ENCODE results near the gene PIK3R5. TPM values are rescaled to one million over a fixed set of nuclear protein-coding genes. Genes with fewer than 3 reads are reported as not detected.

Gene PIK3R5
- total and polyA plus RNA-seq, 7 experiments from 2014 or later, result 18.0 to 231 (median 73.8) TPM

GRCh38 chr17:8909586-8910270 lies 55.8 kb downstream of the PIK3R5 start:
- Histone ChIP-seq H3K36me3 (ENCODE audit: control insufficient read depth in 2 of 3, insufficient read depth in 3 of 3, low read length in 3 of 3) (peaks cover 3 to 89% (median 31%) of the 10 kb centered on the region in 3 experiments), H3K4me3 (ENCODE audit: low read length) (no peak overlapping the region), H3K27ac (ENCODE audit: low read depth, low read length) (no peak overlapping the region), H3K9me3 (ENCODE audit: control insufficient read depth in 2 of 3, low read length in 3 of 3) (no peaks in the 10 kb centered on the region), H3K27me3 (ENCODE audit: control insufficient read depth in 2 of 2, insufficient read depth in 2 of 2, low read length in 2 of 2) (no peaks in the 10 kb centered on the region), H3K4me1 (ENCODE audit: control insufficient read depth in 2 of 2, insufficient read depth in 2 of 2, low read length in 2 of 2) (no peaks in the 10 kb centered on the region)
- intact Hi-C loops (cut with micrococcal nuclease), result no loop called here
- Mint-ChIP-seq H3K27ac (peak overlapping the region in 1 of 9 donors; percentile 28), H3K4me1 (peaks cover 8 to 29% (median 15%) of the 10 kb centered on the region in 7 donors), H3K27me3 (no peaks in the 10 kb centered on the region), H3K9me3 (peaks cover 0 to 3% (median 0%) of the 10 kb centered on the region in 11 donors), H3K4me3 (no peak overlapping the region), H3K36me3 (peaks cover 17 to 50% (median 27%) of the 10 kb centered on the region in 5 donors)
- no peak for DNase-seq
- ATAC-seq, result no peak
- POLR2A ChIA-PET, result interaction anchor here (0.6 to 1.5 kb wide), 3 partner anchors 8 to 32 kb away, joined by 3 to 4 read pairs (median 3); no protein-coding TSS in a partner anchor
- CTCF ChIA-PET, result interaction anchor here (0.8 kb wide), 1 partner anchor 76 kb away, joined by 3 read pairs; no protein-coding TSS in a partner anchor

DNA sequence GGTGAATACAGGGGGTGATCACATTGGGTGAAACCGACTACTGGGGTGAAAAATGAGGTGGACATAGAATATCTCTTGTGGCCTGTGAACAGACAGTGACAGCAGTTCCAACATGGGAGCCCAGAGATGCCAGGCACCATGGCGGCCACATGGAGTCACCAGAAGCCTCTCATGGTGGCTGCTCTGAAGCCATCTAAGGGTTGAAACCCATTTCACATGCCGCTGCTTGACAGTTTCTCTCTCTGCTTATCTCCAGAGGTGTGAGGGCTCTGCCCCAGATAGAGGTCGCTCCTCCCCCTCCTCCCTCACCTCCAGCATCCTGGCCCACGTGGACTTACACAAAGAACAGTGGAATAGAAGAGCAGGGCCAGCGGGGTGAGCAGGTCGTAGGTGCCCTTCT lies 60.2 kb downstream of the PIK3R5 start:
- peaks cover 14 to 61% (median 45%) of the 10 kb centered on the region in 3 experiments for H3K36me3 ChIP-seq (ENCODE audit: control insufficient read depth in 2 of 3, insufficient read depth in 3 of 3, low read length in 3 of 3)
- CTCF ChIA-PET, result no interaction called here
- intact Hi-C loops (cut with micrococcal nuclease), result no loop called here
- no peaks in the 10 kb centered on the region for H3K9me3 Mint-ChIP-seq
- H3K9me3 ChIP-seq (ENCODE audit: control insufficient read depth in 2 of 3, low read length in 3 of 3), result no peaks in the 10 kb centered on the region
- H3K27me3 ChIP-seq (ENCODE audit: control insufficient read depth in 2 of 2, insufficient read depth in 2 of 2, low read length in 2 of 2), result no peaks in the 10 kb centered on the region
- peaks cover 4 to 16% of the 10 kb centered on the region in 2 donors for H3K4me1 ChIP-seq (ENCODE audit: control insufficient read depth in 2 of 2, insufficient read depth in 2 of 2, low read length in 2 of 2)
- H3K27ac Mint-ChIP-seq, result peak overlapping the region in 6 of 9 donors; percentile 28 to 78 (median 52)
- ATAC-seq (peak; percentile 44), DNase-seq (no peak)
- no peak overlapping the region for H3K4me3 ChIP-seq (ENCODE audit: low read length)
- H3K27ac ChIP-seq (ENCODE audit: low read depth, low read length), result no peak overlapping the region
- peaks cover 15 to 56% (median 46%) of the 10 kb centered on the region in 5 donors for H3K36me3 Mint-ChIP-seq
- POLR2A ChIA-PET, result no interaction called here
- peaks cover 13 to 36% (median 24%) of the 10 kb centered on the region in 7 donors for H3K4me1 Mint-ChIP-seq
- H3K4me3 Mint-ChIP-seq, result no peak overlapping the region
- H3K27me3 Mint-ChIP-seq, result no peaks in the 10 kb centered on the region

GRCh38 chr17:8904686-8905085 lies 60.8 kb downstream of the PIK3R5 start:
- no peak overlapping the region for H3K27ac ChIP-seq (ENCODE audit: low read depth, low read length)
- ChIA-PET POLR2A (no interaction called here), CTCF (no interaction called here)
- Mint-ChIP-seq H3K27me3 (no peaks in the 10 kb centered on the region), H3K27ac (peak overlapping the region in 6 of 9 donors; percentile 20 to 78 (median 37)), H3K4me3 (peak overlapping the region in 1 of 10 donors; percentile 36), H3K9me3 (no peaks in the 10 kb centered on the region), H3K4me1 (peaks cover 19 to 42% (median 30%) of the 10 kb centered on the region in 7 donors), H3K36me3 (peaks cover 15 to 60% (median 47%) of the 10 kb centered on the region in 5 donors)
- intact Hi-C loops (cut with micrococcal nuclease), result no loop called here
- H3K27me3 ChIP-seq (ENCODE audit: control insufficient read depth in 2 of 2, insufficient read depth in 2 of 2, low read length in 2 of 2), result no peaks in the 10 kb centered on the region
- peaks cover 14 to 55% (median 46%) of the 10 kb centered on the region in 3 experiments for H3K36me3 ChIP-seq (ENCODE audit: control insufficient read depth in 2 of 3, insufficient read depth in 3 of 3, low read length in 3 of 3)
- ATAC-seq, result no peak
- H3K4me1 ChIP-seq (ENCODE audit: control insufficient read depth in 2 of 2, insufficient read depth in 2 of 2, low read length in 2 of 2), result peaks cover 11 to 23% of the 10 kb centered on the region in 2 donors
- no peak overlapping the region for H3K4me3 ChIP-seq (ENCODE audit: low read length)
- DNase-seq, result peak in 1 of 9 donors; percentile 3
- no peaks in the 10 kb centered on the region for H3K9me3 ChIP-seq (ENCODE audit: control insufficient read depth in 2 of 3, low read length in 3 of 3)

GRCh38 chr17:8904201-8904600 lies 61.3 kb downstream of the PIK3R5 start:
- Mint-ChIP-seq H3K27me3 (no peaks in the 10 kb centered on the region), H3K4me1 (peaks cover 23 to 45% (median 33%) of the 10 kb centered on the region in 7 donors), H3K4me3 (no peak overlapping the region), H3K36me3 (peaks cover 15 to 57% (median 47%) of the 10 kb centered on the region in 5 donors), H3K9me3 (peaks cover 0 to under 1% (median 0%) of the 10 kb centered on the region in 11 donors), H3K27ac (peak overlapping the region in 7 of 9 donors; percentile 20 to 78 (median 34))
- H3K9me3 ChIP-seq (ENCODE audit: control insufficient read depth in 2 of 3, low read length in 3 of 3), result no peaks in the 10 kb centered on the region
- intact Hi-C loops (cut with micrococcal nuclease), result no loop called here
- ChIA-PET POLR2A (interaction anchor here (0.9 kb wide), 1 partner anchor 50 kb away, joined by 4 read pairs; no protein-coding TSS in a partner anchor), CTCF (no interaction called here)
- ATAC-seq (no peak), DNase-seq (peak in 1 of 9 donors; percentile 13)
- H3K36me3 ChIP-seq (ENCODE audit: control insufficient read depth in 2 of 3, insufficient read depth in 3 of 3, low read length in 3 of 3), result peaks cover 14 to 51% (median 46%) of the 10 kb centered on the region in 3 experiments
- H3K27me3 ChIP-seq (ENCODE audit: control insufficient read depth in 2 of 2, insufficient read depth in 2 of 2, low read length in 2 of 2), result no peaks in the 10 kb centered on the region
- peaks cover 16 to 27% of the 10 kb centered on the region in 2 donors for H3K4me1 ChIP-seq (ENCODE audit: control insufficient read depth in 2 of 2, insufficient read depth in 2 of 2, low read length in 2 of 2)
- peak overlapping the region; percentile 9 for H3K27ac ChIP-seq (ENCODE audit: low read depth, low read length)
- no peak overlapping the region for H3K4me3 ChIP-seq (ENCODE audit: low read length)

GRCh38 chr17:8900626-8901585 lies 64.6 kb downstream of the PIK3R5 start:
- Histone ChIP-seq H3K9me3 (ENCODE audit: control insufficient read depth in 2 of 3, low read length in 3 of 3) (no peaks in the 10 kb centered on the region), H3K36me3 (ENCODE audit: control insufficient read depth in 2 of 3, insufficient read depth in 3 of 3, low read length in 3 of 3) (peaks cover 19 to 30% (median 29%) of the 10 kb centered on the region in 3 experiments), H3K4me3 (ENCODE audit: low read length) (no peak overlapping the region), H3K4me1 (ENCODE audit: control insufficient read depth in 2 of 2, insufficient read depth in 2 of 2, low read length in 2 of 2) (peaks cover 45 to 58% of the 10 kb centered on the region in 2 donors), H3K27me3 (ENCODE audit: control insufficient read depth in 2 of 2, insufficient read depth in 2 of 2, low read length in 2 of 2) (no peaks in the 10 kb centered on the region), H3K27ac (ENCODE audit: low read depth, low read length) (peak overlapping the region; percentile 80)
- H3K4me1 Mint-ChIP-seq, result peaks cover 52 to 78% (median 66%) of the 10 kb centered on the region in 7 donors
- H3K27me3 Mint-ChIP-seq, result no peaks in the 10 kb centered on the region
- DNase-seq (peak in 8 of 9 donors; percentile 5 to 49 (median 33)), ATAC-seq (no peak)
- intact Hi-C loops (cut with micrococcal nuclease), result no loop called here
- peak overlapping the region; percentile 12 to 83 (median 64) for H3K4me3 Mint-ChIP-seq
- H3K9me3 Mint-ChIP-seq, result peaks cover 0 to 3% (median 0%) of the 10 kb centered on the region in 11 donors
- ChIA-PET POLR2A (interaction anchor here (0.6 to 4.6 kb wide), 8 partner anchors 18 to 1213 kb away, joined by 3 to 27 read pairs (median 3); partner anchors contain the start of genes PIK3R5 and TP53), CTCF (interaction anchor here (0.6 to 1.8 kb wide), 7 partner anchors 39 to 1860 kb away, joined by 3 to 8 read pairs (median 3); no protein-coding TSS in a partner anchor)
- H3K36me3 Mint-ChIP-seq, result peaks cover 16 to 66% (median 54%) of the 10 kb centered on the region in 5 donors
- peak overlapping the region in 8 of 9 donors; percentile 78 to 99 (median 96) for H3K27ac Mint-ChIP-seq

- DNase-seq (no peak), ATAC-seq (no peak)
- Histone ChIP-seq H3K4me3 (ENCODE audit: low read length) (no peak overlapping the region), H3K36me3 (ENCODE audit: control insufficient read depth in 2 of 3, insufficient read depth in 3 of 3, low read length in 3 of 3) (peaks cover 19 to 25% (median 25%) of the 10 kb centered on the region in 3 experiments), H3K4me1 (ENCODE audit: control insufficient read depth in 2 of 2, insufficient read depth in 2 of 2, low read length in 2 of 2) (peaks cover 52 to 65% of the 10 kb centered on the region in 2 donors), H3K27ac (ENCODE audit: low read depth, low read length) (peak overlapping the region; percentile 80), H3K27me3 (ENCODE audit: control insufficient read depth in 2 of 2, insufficient read depth in 2 of 2, low read length in 2 of 2) (no peaks in the 10 kb centered on the region), H3K9me3 (ENCODE audit: control insufficient read depth in 2 of 3, low read length in 3 of 3) (no peaks in the 10 kb centered on the region)
- ChIA-PET POLR2A (interaction anchor here (0.9 to 4.6 kb wide), 7 partner anchors 22 to 1213 kb away, joined by 3 to 27 read pairs (median 4); partner anchors contain the start of genes PIK3R5 and TP53), CTCF (interaction anchor here (0.6 to 1.6 kb wide), 3 partner anchors 58 to 1860 kb away, joined by 3 to 5 read pairs (median 3); no protein-coding TSS in a partner anchor)
- Mint-ChIP-seq H3K27ac (peak overlapping the region in 8 of 9 donors; percentile 78 to 99 (median 96)), H3K36me3 (peaks cover 12 to 66% (median 52%) of the 10 kb centered on the region in 5 donors), H3K4me3 (peak overlapping the region; percentile 49 to 83 (median 64)), H3K4me1 (peaks cover 59 to 81% (median 72%) of the 10 kb centered on the region in 7 donors), H3K27me3 (no peaks in the 10 kb centered on the region), H3K9me3 (peaks cover 0 to 3% (median 0%) of the 10 kb centered on the region in 11 donors)
- intact Hi-C loops (cut with micrococcal nuclease), result no loop called here
These were observed 65.3 kb downstream of the PIK3R5 start for GRCh38 chr17:8900207-8900606.
